ENCODE measurements around the gene EGLN3.

The EGLN3 gene

GRCh38 chr14:33915682-33916081 is 35.2 kb downstream of the EGLN3 start:
- no peak for DNase-seq (ENCODE audit: low read depth in 2 of 3, low spot score in 1 of 3)

- DNase-seq (ENCODE audit: low read depth in 2 of 3, low spot score in 1 of 3) = no peak
Measured at GRCh38 chr14:33914676-33915516, 36.0 kb downstream of the EGLN3 start.

DNA sequence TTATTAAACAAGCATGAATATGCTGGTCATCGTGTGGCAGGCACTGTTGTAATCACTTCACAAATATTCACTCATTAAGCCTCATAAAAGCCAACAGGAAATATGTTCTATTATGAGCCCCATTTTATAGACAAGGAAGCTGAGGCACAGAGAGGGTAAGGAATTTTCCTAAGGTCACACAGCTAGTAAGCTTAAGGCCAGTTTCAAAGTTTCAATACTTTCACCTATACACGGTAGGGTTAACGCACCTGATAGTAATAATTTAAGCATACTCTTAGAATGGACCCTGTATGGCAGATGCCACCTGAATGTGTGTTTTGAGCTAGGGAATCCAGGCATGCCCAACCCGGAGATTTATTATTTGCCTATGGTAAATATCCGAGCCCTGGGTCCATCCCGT is 39.8 kb downstream of the EGLN3 start:
- DNase-seq (ENCODE audit: low read depth in 2 of 3, low spot score in 1 of 3) = no peak

DNA sequence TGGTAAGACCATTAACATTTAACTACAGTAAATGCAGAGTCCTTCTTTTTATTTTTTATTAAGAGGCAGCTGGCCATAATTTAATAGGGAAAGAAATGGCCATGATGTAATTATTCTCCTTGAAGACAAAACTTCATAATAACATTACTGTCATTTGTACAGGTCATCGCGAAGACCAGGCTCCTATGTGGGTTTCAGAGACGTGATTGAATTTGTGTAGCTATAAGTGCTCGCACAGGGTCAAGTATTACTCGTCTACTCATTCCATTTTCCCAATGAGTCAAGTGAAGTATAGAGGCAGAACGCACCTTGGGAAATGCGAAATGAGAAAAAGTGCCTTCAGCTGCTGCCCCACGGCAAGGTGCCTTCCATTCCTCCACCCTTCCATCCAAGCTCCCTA is 40.4 kb downstream of the EGLN3 start:
- no peak for DNase-seq (ENCODE audit: low read depth in 2 of 3, low spot score in 1 of 3)

DNA sequence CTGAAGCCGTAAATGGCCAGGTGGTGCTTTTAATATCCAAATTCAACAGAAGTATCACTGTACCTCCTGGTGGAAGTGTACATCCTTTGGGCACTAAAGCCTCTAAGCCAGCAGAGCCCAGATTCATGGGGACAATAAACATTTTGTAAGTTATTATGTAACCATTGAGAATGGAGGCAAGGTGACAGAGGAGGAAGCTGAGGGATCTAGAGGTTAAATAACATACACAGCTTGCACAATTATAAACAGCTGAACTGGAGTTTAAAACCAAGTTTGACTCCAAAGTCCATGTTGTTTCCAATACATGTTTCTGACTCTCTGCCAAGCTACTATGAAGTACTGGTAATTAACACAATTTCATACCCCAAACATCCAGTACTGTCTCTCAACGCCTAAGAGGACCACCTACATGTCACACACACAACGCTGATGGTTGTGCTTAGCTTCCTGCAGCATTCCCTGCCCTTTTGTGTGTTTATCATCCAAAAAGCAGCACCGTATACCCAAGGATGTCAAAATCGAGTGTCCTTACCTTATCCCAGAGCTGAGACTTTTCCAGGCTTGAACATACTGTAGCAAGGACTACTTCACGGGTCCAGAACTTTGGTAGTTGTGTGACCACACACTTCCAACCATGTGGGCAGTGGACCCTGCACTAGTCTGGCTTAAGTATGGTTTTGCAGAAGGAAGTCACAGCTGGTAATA is 41.3 kb downstream of the EGLN3 start:
- DNase-seq (ENCODE audit: low read depth in 2 of 3, low spot score in 1 of 3) = no peak

DNA sequence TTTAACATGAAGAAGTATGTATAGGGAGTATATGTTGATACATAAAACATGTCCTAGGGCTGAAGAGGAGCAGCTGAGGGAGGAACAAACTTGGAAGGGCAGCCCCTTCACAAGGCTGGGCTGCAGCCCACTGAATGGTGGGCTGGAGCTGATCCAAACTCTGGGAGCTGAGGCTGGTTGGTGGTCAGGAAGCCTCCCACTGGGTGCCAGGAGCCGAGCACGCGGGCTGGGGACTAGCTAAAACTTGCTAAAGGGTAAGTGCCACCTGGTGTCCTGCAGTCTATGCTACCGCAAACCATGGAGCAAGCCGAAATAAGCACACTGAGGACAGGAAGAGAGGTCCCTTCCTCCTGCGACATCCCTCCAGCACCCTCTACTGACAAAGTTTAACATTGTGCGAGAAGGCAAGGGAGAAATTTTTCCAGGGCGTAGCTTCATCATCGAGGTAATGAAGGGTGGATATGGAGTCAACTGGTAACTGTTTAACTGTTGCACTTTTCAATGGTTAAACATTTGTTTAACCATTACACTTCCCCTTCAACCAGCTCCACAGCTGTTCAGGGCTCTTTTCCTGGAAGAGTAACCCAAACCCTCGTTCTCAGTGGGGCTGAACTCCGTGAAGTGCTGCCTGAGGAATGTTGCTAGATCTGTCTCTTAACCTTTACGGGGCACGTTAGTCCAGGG is 42.2 kb downstream of the EGLN3 start:
- DNase-seq (ENCODE audit: low read depth in 2 of 3, low spot score in 1 of 3) = no peak

DNA sequence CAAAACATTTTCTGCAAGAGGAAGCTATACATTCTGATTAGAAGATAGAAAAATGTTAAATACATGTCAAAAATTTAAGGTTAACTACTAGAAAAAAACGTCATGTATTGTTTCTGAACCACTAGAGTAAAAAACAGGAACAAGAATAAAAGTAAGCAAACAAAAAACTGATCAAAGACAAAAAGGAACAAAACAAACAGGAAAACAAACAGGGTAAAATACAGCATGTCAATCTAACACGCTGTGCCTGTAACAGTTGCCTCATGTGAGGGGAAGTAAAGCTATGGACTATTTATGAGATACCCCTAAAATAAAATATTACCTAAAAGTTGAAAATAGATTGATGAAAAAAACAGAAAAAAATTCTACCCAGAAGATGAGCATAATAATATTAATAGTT is 43.9 kb downstream of the EGLN3 start:
- DNase-seq (ENCODE audit: low read depth in 2 of 3, low spot score in 1 of 3) = no peak

- DNase-seq (ENCODE audit: low read depth in 2 of 3, low spot score in 1 of 3) = no peak
Measured at GRCh38 chr14:33904609-33905008, 46.3 kb downstream of the EGLN3 start.

- no peak for DNase-seq (ENCODE audit: low read depth in 2 of 3, low spot score in 1 of 3)
Measured at GRCh38 chr14:33903369-33903768, 47.5 kb downstream of the EGLN3 start.

GRCh38 chr14:33902363-33902762 is 48.5 kb downstream of the EGLN3 start:
- DNase-seq (ENCODE audit: low read depth in 2 of 3, low spot score in 1 of 3) = no peak

GRCh38 chr14:33901426-33902155 is 49.3 kb downstream of the EGLN3 start:
- DNase-seq (ENCODE audit: low read depth in 2 of 3, low spot score in 1 of 3) = no peak

DNA sequence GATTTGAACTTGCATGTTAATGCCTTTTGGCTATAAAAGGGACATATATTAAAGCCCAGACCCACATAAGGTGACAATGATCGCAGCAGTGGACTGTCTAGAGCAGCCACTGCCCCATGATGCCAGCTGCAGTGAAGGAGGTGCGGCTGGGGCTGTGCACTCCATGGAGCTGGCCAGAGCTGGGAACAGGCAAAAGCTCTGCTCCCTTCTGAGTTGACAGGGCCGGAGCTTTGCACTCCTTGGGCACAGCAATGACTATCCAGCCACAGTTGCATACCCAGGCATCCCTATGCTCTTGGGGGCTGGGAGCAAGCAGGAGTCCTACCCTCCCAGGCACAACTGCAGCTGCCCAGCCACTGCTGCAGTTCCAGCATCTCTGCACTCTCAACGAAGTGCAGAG is 50.2 kb downstream of the EGLN3 start:
- no peak for DNase-seq (ENCODE audit: low read depth in 2 of 3, low spot score in 1 of 3)

GRCh38 chr14:33899723-33900341 is 51.0 kb downstream of the EGLN3 start:
- no peak for DNase-seq (ENCODE audit: low read depth in 2 of 3, low spot score in 1 of 3)

DNA sequence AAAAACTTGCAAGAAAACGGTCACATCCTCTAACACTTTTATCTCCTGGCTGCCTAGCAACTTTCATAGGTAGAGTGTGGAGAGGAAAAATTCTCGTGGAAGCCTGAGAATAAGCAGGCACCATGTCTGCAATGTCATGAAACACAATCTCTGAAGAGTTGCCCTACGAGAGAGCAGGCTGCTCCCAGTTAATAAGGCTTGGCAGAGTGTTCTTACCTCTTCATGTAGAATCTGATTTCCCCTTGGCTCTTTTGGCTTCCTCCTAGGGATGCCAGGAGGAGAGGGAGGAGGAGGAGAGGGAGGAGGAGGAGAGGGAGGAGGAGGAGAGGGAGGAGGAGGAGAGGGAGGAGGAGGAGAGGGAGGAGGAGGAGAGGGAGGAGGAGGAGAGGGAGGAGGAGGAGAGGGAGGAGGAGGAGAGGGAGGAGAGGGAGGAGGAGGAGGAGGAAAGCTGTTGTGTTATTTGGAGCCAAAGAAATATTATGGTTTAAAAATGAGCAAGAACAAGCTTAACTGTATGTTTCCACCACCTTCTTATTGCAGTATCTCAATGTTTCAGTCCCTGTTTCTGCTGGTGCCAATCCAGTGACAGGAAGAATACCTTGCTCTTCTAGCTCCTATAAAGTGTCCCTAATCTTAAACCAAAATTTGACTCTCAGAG is 52.9 kb downstream of the EGLN3 start:
- DNase-seq (ENCODE audit: low read depth in 2 of 3, low spot score in 1 of 3) = no peak

DNA sequence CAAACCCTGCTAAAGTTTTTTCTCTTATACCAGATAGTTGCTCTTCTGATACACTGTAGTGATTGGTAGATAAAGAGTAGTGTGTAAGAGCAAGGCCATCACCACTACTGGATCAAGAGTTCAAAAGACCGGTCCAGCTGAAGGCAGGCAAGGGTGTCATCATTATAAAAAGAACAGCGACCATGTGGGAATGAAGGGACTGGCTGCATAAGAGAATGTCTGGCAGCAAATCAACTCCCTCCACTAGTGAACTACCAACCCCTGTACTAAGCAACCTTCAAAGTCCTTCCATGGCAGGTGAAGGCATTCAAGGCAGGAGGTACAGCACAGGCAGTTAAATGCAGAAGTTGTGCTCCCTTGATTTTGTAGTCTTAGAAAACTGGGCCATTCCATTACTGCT is 53.5 kb downstream of the EGLN3 start:
- DNase-seq (ENCODE audit: low read depth in 2 of 3, low spot score in 1 of 3) = no peak

- no peak for DNase-seq (ENCODE audit: low read depth in 2 of 3, low spot score in 1 of 3)
Measured at GRCh38 chr14:33894339-33894738, 56.5 kb downstream of the EGLN3 start.

DNA sequence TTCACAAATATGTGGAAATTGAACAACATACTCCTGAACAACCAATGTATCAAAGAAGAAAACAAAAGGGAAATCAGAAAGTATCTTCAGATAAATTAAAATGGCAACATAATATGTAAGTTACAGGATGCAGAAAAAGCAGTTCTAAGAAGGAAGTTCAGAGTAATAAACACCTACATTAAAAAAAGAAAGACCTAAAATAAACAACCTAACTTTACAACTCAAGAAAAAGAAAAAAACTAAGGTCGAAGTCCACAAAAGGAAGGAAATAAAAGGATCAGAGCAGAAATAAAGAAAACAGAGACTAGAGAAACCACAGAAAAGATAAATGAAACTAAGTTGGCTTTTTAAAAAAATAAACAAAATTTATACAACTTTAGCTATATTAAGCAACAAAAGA is 59.2 kb downstream of the EGLN3 start:
- no peak for DNase-seq (ENCODE audit: low read depth in 2 of 3, low spot score in 1 of 3)

GRCh38 chr14:33884916-33885315 is 66.0 kb downstream of the EGLN3 start:
- DNase-seq (ENCODE audit: low read depth in 2 of 3, low spot score in 1 of 3) = no peak

- DNase-seq (ENCODE audit: low read depth in 2 of 3, low spot score in 1 of 3) = no peak
Measured at GRCh38 chr14:33880330-33880729, 70.5 kb downstream of the EGLN3 start.

DNA sequence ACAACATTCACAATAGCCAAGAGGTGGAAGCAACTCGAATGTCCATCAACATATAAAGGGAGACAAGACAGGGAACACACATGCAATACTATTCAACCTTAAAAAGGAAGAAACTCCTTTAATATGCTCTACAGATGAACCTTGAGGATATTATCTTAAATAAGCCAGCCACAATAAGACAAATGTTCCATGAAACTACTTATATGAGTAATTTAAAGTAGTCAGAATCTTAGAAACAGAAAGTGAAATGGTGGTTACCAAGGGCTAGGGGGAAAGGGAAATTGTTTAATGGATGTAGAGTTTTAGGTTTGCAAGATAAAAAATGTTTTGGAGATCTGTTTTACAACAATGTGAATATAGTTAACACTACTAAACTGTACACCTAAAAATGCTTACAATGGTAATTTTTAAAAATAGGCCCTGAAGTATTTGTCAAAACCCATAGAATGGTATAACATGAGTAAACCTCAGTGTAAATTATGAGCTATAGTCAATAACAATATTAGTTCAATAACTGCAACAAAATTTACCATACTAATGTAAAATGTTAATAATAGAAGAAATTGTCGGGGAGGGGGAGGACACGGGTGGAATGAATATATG is 71.1 kb downstream of the EGLN3 start:
- DNase-seq (ENCODE audit: low read depth in 2 of 3, low spot score in 1 of 3) = no peak

All from stimulated activated CD4-positive, alpha-beta T cell treated with anti-CD3 and anti-CD28 coated beads, Interleukin-12 subunit alpha, Interleukin-12 subunit beta, amount 100 ng/mL, for 48 hours (primary cell).